Measurements from ENCODE around the gene A4GNT. TPM values are rescaled to one million over a fixed set of nuclear protein-coding genes. Genes with fewer than 3 reads are reported as not detected.
"Not testable (repeated sequence)": the region's sequence is repeated elsewhere in the genome, so short reads cannot be mapped to it uniquely, and the experiment has no call there.

A4GNT gene
- total RNA-seq, 4 donors from 2014 or later = not detected

- Histone ChIP-seq H3K4me3 (no peak overlapping the region), H3K9me3 (no peaks in the 10 kb centered on the region), H3K4me1 (peaks cover 10 to 24% (median 13%) of the 10 kb centered on the region in 4 donors), H3K27ac (no peak overlapping the region), H3K27me3 (no peaks in the 10 kb centered on the region), H3K36me3 (peaks cover 0 to 33% (median 12%) of the 10 kb centered on the region in 4 donors)
- DNase-seq = no peak
- in situ Hi-C loops (cut with MboI; ENCODE audit: low pct_ligation_motif_present in 1 of 4, low pct_unique_long_range_greater_than_20kb in 1 of 4, low sequenced_read_pairs in 3 of 4) (no loop called here), intact Hi-C loops (cut with DNase I; ENCODE audit: low total_unique reads) (no loop called here)
- no peak for TF ChIP-seq POLR2A (IDR thresholded peaks at IDR 0.05)
- no peak for TF ChIP-seq POLR2AphosphoS5 (IDR thresholded peaks at IDR 0.05)
- no peak for TF ChIP-seq EP300 (IDR thresholded peaks at IDR 0.05; ENCODE audit: low read depth)
- no peak for TF ChIP-seq CTCF (IDR thresholded peaks at IDR 0.05)
- 81 to 90% methylated on average over 2 of the region's 2 CpGs for WGBS, 2 donors (ENCODE audit: low coverage in 1 of 2)
Observed at GRCh38 chr3:138172625-138173024, 40.4 kb upstream of the A4GNT start.

GRCh38 chr3:138165061-138165460 is 32.9 kb upstream of the A4GNT start:
- H3K4me1 ChIP-seq = no peaks in the 10 kb centered on the region
- H3K9me3 ChIP-seq = no peaks in the 10 kb centered on the region
- H3K27me3 ChIP-seq = no peaks in the 10 kb centered on the region
- no peak overlapping the region for H3K4me3 ChIP-seq
- intact Hi-C loops (cut with DNase I; ENCODE audit: low total_unique reads) (no loop called here), in situ Hi-C loops (cut with MboI; ENCODE audit: low pct_ligation_motif_present in 1 of 4, low pct_unique_long_range_greater_than_20kb in 1 of 4, low sequenced_read_pairs in 3 of 4) (no loop called here)
- H3K36me3 ChIP-seq = peaks cover 0 to 83% (median 24%) of the 10 kb centered on the region in 4 donors
- no peak overlapping the region for H3K27ac ChIP-seq
- DNase-seq = no peak
- 100% methylated on average over 2 of the region's 2 CpGs for WGBS, 2 donors (ENCODE audit: low coverage in 1 of 2)
- TF ChIP-seq POLR2A (IDR thresholded peaks at IDR 0.05) (no peak), CTCF (IDR thresholded peaks at IDR 0.05) (no peak), EP300 (IDR thresholded peaks at IDR 0.05; ENCODE audit: low read depth) (no peak), POLR2AphosphoS5 (IDR thresholded peaks at IDR 0.05) (no peak)

- DNase-seq = no peak
- in situ Hi-C loops (cut with MboI; ENCODE audit: low pct_ligation_motif_present in 1 of 4, low pct_unique_long_range_greater_than_20kb in 1 of 4, low sequenced_read_pairs in 3 of 4) (no loop called here), intact Hi-C loops (cut with DNase I; ENCODE audit: low total_unique reads) (no loop called here)
- 90% methylated on average over 4 of the region's 4 CpGs; no CpG with 5 or more reads in 1 of the 2 donors for WGBS, 2 donors (ENCODE audit: low coverage in 1 of 2)
- Histone ChIP-seq H3K9me3 (peaks cover 2 to 4% of the 10 kb centered on the region in 2 donors), H3K4me3 (no peak overlapping the region), H3K27me3 (no peaks in the 10 kb centered on the region), H3K4me1 (no peaks in the 10 kb centered on the region), H3K36me3 (peaks cover 0 to 21% (median 3%) of the 10 kb centered on the region in 4 donors), H3K27ac (no peak overlapping the region)
- no peak for TF ChIP-seq EP300 (IDR thresholded peaks at IDR 0.05; ENCODE audit: low read depth)
- no peak for TF ChIP-seq POLR2A (IDR thresholded peaks at IDR 0.05)
- no peak for TF ChIP-seq CTCF (IDR thresholded peaks at IDR 0.05)
- TF ChIP-seq POLR2AphosphoS5 (IDR thresholded peaks at IDR 0.05) = no peak
Observed at GRCh38 chr3:138157743-138158142, 25.6 kb upstream of the A4GNT start.

- no peak for DNase-seq
- intact Hi-C loops (cut with DNase I; ENCODE audit: low total_unique reads) (no loop called here), in situ Hi-C loops (cut with MboI; ENCODE audit: low pct_ligation_motif_present in 1 of 4, low pct_unique_long_range_greater_than_20kb in 1 of 4, low sequenced_read_pairs in 3 of 4) (no loop called here)
- H3K4me3 ChIP-seq = no peak overlapping the region
- no peaks in the 10 kb centered on the region for H3K4me1 ChIP-seq
- H3K27ac ChIP-seq = no peak overlapping the region
- H3K27me3 ChIP-seq = no peaks in the 10 kb centered on the region
- TF ChIP-seq POLR2AphosphoS5 (IDR thresholded peaks at IDR 0.05) = no peak
- no peak for TF ChIP-seq POLR2A (IDR thresholded peaks at IDR 0.05)
- H3K9me3 ChIP-seq = peaks cover 2 to 4% of the 10 kb centered on the region in 2 donors
- no peaks in the 10 kb centered on the region for H3K36me3 ChIP-seq
Observed at GRCh38 chr3:138154534-138154933, 22.3 kb upstream of the A4GNT start.

GRCh38 chr3:138148503-138148902 is 16.3 kb upstream of the A4GNT start:
- no peak for DNase-seq
- 67 to 73% methylated on average over 3 to 4 of the region's 4 CpGs for WGBS, 2 donors (ENCODE audit: low coverage in 1 of 2)

GRCh38 chr3:138142181-138142580 is 10.0 kb upstream of the A4GNT start:
- intact Hi-C loops (cut with DNase I; ENCODE audit: low total_unique reads); DNase-seq: not testable (repeated sequence)
- WGBS, 2 donors (ENCODE audit: low coverage in 1 of 2) = 79 to 96% methylated on average over 3 of the region's 3 CpGs

More at GRCh38 chr3:138148503-138148902, 16.3 kb upstream of the A4GNT start:
- H3K36me3 ChIP-seq = no peaks in the 10 kb centered on the region
- intact Hi-C loops (cut with DNase I; ENCODE audit: low total_unique reads) (no loop called here), in situ Hi-C loops (cut with MboI; ENCODE audit: low pct_ligation_motif_present in 1 of 4, low pct_unique_long_range_greater_than_20kb in 1 of 4, low sequenced_read_pairs in 3 of 4) (no loop called here)
- TF ChIP-seq EP300 (IDR thresholded peaks at IDR 0.05; ENCODE audit: low read depth) (no peak), POLR2AphosphoS5 (IDR thresholded peaks at IDR 0.05) (no peak), CTCF (IDR thresholded peaks at IDR 0.05) (no peak), POLR2A (IDR thresholded peaks at IDR 0.05) (no peak)
- no peaks in the 10 kb centered on the region for H3K27me3 ChIP-seq
- H3K4me3 ChIP-seq = no peak overlapping the region
- no peak overlapping the region for H3K27ac ChIP-seq
- no peaks in the 10 kb centered on the region for H3K4me1 ChIP-seq
- H3K9me3 ChIP-seq = no peaks in the 10 kb centered on the region

More at GRCh38 chr3:138142181-138142580, 10.0 kb upstream of the A4GNT start:
- H3K27ac ChIP-seq; H3K27me3 ChIP-seq; in situ Hi-C loops (cut with MboI; ENCODE audit: low pct_ligation_motif_present in 1 of 4, low pct_unique_long_range_greater_than_20kb in 1 of 4, low sequenced_read_pairs in 3 of 4); H3K4me1 ChIP-seq; H3K36me3 ChIP-seq; H3K9me3 ChIP-seq; H3K4me3 ChIP-seq: not testable (repeated sequence)
